Measurements from ENCODE around the gene NOA1. TPM values are rescaled to one million over a fixed set of nuclear protein-coding genes. Genes with fewer than 3 reads are reported as not detected.
"Not testable (repeated sequence)": the region's sequence is repeated elsewhere in the genome, so short reads cannot be mapped to it uniquely, and the experiment has no call there.

NOA1 gene
- polyA plus RNA-seq, 4 donors = 20.6 to 24.1 (median 22.9) TPM

DNA sequence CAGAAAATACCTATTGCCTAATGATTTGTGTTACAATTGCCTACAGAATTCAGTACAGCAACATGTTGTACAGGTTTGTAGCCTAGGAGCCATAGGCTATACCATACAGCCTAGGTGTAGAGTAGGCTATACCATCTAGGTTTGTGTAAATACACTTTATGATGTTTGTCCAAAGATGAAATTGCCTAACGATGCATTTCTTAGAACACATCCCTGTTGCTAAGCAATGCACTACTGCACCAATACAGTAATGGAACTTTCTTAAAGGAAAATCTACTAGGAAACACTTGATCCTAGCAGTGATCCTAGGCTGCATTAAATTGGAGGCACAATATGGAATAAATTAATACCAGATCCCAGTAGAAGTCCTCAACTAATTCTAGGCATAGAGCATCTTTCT lies 18.3 kb downstream of the NOA1 start:
- DNase-seq (ENCODE audit: low read depth in 4 of 4, low spot score in 3 of 4) = no peak

DNA sequence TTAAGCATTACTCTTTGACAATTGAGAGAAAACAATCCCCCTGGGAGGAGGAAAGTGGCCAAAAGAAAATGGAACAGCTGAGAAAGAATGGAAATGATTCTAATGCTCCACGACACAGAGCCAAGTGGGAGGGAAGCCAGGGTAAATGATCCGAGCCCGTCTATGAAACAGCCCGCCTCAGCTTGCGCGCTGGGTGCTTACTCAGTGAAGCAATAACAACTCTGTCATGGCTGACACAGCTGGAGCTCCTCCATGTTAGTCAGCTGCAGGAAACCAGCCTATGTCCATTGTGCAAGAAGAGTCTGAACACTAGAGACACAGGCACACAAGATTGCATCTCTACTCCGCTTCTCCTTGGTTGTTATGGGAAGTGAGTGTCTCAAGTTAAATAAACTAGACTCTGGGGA lies 19.3 kb downstream of the NOA1 start:
- DNase-seq (ENCODE audit: low read depth in 4 of 4, low spot score in 3 of 4) = peak in 3 of 4 donors; percentile 43 to 73 (median 68)

DNA sequence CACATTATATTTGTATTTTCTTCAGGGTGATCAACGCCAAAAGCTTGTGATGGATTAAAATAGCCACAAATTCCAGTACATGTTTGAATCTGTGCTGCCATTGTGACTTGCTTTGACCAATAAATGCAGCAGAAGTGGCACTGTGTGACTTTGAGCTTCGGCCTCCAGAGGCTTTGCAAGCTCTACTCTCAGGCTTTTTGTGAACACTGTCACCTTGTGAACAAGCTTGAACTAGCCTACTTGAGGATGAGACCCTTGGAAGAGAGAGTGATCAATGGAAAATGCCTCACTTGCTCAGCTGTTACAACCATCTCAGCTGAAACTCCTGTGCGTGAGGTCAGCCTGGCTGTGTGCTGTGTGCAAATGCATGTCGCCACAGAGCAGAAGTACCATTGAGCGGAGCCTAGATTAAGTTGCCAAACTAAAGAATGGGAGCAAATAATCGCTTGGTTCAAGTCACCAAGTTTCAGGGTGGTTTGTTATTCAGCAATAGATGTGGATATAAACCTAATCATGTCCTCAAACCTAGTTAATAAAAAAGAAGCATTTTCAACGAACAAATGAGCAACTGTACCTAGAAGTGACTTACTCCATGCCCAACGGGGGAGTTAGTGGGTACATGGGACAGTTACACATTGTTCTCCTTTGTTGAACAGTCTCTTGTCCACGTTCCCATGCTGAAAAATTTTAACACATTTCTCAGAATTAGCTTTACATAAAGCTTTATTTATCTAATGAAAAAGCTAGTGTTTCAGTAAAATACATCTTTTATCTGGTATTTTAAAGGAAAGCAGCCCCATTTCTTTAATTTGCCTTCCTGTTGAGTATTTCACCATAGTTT lies 23.5 kb downstream of the NOA1 start:
- DNase-seq (ENCODE audit: low read depth in 4 of 4, low spot score in 3 of 4) = no peak

DNA sequence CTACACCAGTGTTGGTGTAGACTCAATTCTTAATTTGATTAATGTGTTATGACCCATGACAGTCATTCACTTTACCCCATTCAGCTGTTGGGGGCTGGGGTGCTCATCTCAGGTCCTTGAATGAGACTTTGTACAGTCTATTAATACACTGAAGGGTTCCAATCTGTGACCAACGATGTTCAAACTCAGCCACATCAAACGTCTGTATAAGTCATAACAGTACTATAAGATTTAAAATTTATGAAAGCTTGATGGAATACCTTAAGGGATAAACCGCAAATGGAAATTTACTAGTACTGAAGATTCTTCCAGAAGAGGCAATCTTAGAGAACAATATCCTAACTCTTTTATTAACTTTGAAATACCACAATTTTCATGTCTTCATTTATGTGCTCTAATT lies 36.0 kb downstream of the NOA1 start:
- no peak for DNase-seq (ENCODE audit: low read depth in 4 of 4, low spot score in 3 of 4)

DNA sequence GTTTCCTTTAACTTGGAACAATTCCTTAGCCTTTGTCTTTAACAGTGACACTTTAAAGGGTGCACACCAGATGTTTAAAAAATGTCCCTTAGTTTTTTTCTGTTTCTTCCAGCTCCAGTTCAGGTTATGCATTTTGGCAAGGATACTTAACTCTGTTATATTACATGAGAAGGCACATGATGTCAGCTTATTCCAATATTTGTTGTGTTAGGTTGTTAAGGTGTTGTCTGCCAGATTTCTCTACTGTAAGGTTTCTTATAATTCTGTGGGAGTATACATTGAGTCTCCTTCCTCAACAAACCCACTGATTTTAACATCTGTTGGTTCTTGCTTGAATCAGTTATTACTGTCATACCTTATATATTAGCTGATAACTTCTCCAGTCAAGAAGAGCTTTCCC lies 36.4 kb downstream of the NOA1 start:
- no peak for DNase-seq (ENCODE audit: low read depth in 4 of 4, low spot score in 3 of 4)

DNA sequence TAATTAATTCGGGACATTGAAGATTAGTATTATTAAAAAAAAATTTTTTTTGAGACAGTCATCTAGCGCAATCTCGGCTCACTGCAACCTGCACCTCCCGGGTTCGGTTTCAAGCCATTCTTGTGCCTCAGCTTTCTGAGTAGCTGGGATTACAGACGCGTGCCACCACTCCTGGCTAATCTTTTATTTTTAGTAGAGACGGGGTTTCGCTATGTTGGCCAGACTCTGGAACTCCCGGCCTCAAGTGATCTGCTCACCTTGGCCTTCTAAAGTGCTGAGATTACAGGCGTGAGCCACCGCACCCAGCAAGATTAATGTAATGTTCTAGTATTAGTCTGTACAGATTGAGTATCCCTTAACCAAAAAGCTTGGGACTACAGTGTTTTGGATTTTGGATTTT lies 37.0 kb downstream of the NOA1 start:
- no peak for DNase-seq (ENCODE audit: low read depth in 4 of 4, low spot score in 3 of 4)

DNA sequence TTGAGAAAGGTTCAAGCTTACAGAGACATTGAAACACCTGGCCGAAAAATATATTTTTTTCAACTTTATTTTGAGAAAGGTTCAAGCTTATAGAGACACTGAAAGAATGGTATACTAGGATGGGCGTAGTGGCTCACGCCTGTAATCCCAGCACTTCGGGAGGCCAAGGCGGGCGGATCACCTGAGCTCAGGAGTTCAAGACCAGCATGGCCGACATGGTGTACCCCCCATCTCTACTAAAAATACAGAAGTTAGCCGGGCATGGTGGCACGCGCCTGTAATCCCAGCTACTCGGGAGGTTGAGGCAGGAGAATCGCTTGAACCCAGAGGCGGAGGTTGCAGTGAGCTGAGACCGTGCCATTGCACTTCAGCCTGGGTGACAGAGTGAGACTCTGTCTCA lies 37.6 kb downstream of the NOA1 start:
- not testable (repeated sequence) for DNase-seq (ENCODE audit: low read depth in 4 of 4, low spot score in 3 of 4)

DNA sequence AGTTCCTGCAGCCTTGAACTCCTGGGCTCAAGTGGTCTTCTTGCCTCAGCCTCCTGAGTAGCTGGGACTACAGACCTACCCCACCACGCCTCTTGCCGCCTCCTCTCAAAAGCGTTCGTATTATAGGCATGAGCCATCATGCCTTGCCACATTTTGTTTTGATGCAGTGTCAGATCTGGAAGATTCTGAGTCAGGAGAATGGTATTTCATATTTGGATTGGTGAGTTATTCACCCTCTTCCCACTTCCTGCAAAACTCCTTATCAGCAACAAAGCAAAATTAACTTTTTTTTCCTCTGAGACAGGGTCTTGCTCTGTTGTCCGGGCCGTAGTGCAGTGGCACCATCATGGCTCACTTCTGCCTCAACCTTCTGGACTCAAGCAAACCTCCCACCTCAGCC lies 40.1 kb downstream of the NOA1 start:
- DNase-seq (ENCODE audit: low read depth in 4 of 4, low spot score in 3 of 4) = no peak

DNA sequence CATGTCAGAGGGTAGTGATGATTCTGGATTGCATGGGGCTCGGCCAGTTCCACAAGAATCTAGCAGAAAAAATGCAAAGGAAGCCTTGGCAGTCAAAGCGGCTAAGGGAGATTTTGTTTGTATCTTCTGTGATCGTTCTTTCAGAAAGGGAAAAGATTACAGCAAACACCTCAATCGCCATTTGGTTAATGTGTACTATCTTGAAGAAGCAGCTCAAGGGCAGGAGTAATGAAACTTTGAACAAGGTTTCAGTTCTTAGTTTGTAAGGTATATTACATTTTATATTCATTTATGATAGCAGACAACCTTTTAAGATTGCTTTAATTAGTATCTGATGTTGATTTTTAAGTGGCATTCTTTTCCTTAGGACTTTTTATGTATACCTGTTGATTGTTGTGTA lies 45.5 kb downstream of the NOA1 start:
- no peak for DNase-seq (ENCODE audit: low read depth in 4 of 4, low spot score in 3 of 4)

DNA sequence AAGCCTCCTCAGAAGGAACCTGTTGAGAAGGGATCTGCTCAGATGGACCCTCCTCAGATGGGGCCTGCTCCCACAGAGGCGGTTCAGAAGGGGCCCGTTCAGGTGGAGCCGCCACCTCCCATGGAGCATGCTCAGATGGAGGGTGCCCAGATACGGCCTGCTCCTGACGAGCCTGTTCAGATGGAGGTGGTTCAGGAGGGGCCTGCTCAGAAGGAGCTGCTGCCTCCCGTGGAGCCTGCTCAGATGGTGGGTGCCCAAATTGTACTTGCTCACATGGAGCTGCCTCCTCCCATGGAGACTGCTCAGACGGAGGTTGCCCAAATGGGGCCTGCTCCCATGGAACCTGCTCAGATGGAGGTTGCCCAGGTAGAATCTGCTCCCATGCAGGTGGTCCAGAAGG lies 46.8 kb downstream of the NOA1 start:
- no peak for DNase-seq (ENCODE audit: low read depth in 4 of 4, low spot score in 3 of 4)

DNA sequence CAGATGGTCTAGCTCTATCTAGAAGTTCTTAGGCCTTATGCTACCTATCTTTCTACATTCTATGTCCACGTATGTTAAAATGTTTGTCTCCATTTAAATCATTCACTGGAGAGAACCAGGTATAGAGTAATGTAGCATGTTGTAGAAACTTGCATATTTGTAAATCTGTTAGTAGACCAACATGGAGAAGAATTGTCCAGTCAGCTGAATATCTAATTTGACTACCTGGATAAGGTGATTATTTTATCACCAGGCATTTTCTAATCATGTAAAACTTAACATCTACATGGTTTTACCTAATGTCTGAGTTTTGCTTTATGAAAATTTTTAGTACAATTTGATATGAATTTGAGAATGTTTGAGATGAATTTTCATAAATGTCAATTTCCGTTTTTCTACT lies 50.2 kb downstream of the NOA1 start:
- DNase-seq (ENCODE audit: low read depth in 4 of 4, low spot score in 3 of 4) = no peak

DNA sequence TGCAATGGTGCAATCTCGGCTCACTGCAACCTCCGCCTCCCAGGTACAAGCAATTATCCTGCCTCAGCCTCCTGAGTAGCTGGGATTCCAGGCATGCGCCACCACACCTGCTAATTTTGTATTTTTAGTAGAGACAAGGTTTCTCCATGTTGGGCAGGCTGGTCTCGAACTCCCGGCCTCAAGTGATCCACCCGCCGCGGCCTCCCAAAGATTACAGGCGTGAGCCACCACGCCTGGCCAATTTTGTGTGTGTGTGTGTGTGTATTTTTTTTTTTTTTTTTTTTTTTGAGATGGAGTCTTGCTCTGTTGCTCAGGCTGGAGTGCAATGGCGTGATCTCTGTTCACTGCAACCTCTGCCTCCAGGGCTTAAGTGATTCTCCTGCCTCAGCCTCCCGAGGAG lies 62.4 kb downstream of the NOA1 start:
- not testable (repeated sequence) for DNase-seq (ENCODE audit: low read depth in 4 of 4, low spot score in 3 of 4)

DNA sequence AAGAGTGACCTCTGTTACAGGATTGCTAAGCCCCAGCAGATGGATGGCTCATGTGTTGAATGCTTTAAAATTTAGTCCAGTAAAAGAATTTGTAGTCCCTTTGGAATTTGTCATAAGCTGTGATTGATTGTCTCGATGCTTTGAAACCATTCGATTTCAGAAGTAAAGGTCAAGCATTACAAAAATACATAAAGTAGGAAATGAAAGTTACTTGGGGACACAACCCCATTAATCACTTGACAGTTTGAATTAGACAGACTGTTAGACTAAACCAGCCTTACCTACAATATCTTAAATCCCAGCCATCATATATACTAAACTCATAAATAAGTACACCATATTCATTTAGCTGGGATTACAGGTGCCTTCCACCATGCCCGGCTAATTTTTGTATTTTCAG lies 63.1 kb downstream of the NOA1 start:
- no peak for DNase-seq (ENCODE audit: low read depth in 4 of 4, low spot score in 3 of 4)

Other genes starting within 250 kb of the NOA1 start
- under 1 TPM in 1 of 4 donors, not detected in 3; 0.17 TPM for gene SPINK2, start 155.9 kb downstream of the NOA1 start, polyA plus RNA-seq (ENCODE audit: insufficient read length in 4 of 4)
- 10 to 100 TPM; 48.2 to 60.2 (median 57.4) TPM for gene REST, start 69.7 kb downstream of the NOA1 start, polyA plus RNA-seq (ENCODE audit: insufficient read length in 4 of 4)
- gene POLR2B, start 1.3 kb upstream of the NOA1 start, polyA plus RNA-seq (ENCODE audit: insufficient read length in 4 of 4) = 100 to 1,000 TPM in 3 of 4 donors, 10 to 100 TPM in 1; 94.5 to 119 (median 114) TPM
- 100 to 1,000 TPM; 651 to 699 (median 679) TPM for gene IGFBP7, start 132.8 kb upstream of the NOA1 start, polyA plus RNA-seq (ENCODE audit: insufficient read length in 4 of 4)